Mammary epithelial cell (primary cell): Measurements from ENCODE around the gene SLFNL1.

Experiments
- CTCF ChIP-seq, 2 donors: IDR thresholded peaks in 1 of 2; conservative IDR thresholded peaks in 1 of 2; 2 replicates each; pipeline ENCODE4 v1.5.1; 2011 to 2012; ENCODE audit warnings: inconsistent platforms in 2 of 2, low read length in 2 of 2, mild to moderate bottlenecking in 2 of 2, control low read depth in 1 of 2, low read depth in 1 of 2; ENCODE audit not compliant: insufficient read depth in 1 of 2; ENCODE audit errors: extremely low read depth in 1 of 2
- EZH2 ChIP-seq: IDR thresholded peaks from 2 replicates; pipeline ENCODE4 v1.6.1; 2012; ENCODE audit warnings: low read length, inconsistent platforms, borderline replicate concordance

- TF ChIP-seq CTCF (conservative IDR thresholded peaks at IDR 0.05 in 1 of 2, IDR thresholded peaks at IDR 0.05 in 1 of 2; ENCODE audit: extremely low read depth in 1 of 2, insufficient read depth in 1 of 2, low read depth in 1 of 2, low read length in 2 of 2) (no peak), EZH2 (no peak)
Observed at GRCh38 chr1:40983286-40983685, 38.2 kb downstream of the SLFNL1 start.
